ENCODE results near the gene TIPIN. TPM values are rescaled to one million over a fixed set of nuclear protein-coding genes. Genes with fewer than 3 reads are reported as not detected.

Gene TIPIN
- 2.6 and 7.4 TPM in 2 replicates for polyA plus RNA-seq
- 8.7 and 12.4 TPM in 2 replicates for polyA minus RNA-seq

- Histone ChIP-seq H3F3A (ENCODE audit: insufficient read depth, low read length, poor library complexity, severe bottlenecking) (no peaks in the 10 kb centered on the region), H3K9me2 (ENCODE audit: insufficient read depth, low read length) (no peaks in the 10 kb centered on the region), H3K36me3 (ENCODE audit: insufficient read depth, low read length) (no peaks in the 10 kb centered on the region), H3K27ac (ENCODE audit: low read length) (no peak within 1 kb of the TSS), H3K4me3 (ENCODE audit: low read length) (peak within 1 kb of the TSS; percentile 62), H3K79me2 (replicated peaks; ENCODE audit: insufficient read depth, low read length) (no peaks in the 10 kb centered on the region), H2AFZ (ENCODE audit: low read depth, low read length) (no peak within 1 kb of the TSS), H3K4me2 (ENCODE audit: low read length) (no peak within 1 kb of the TSS), H3K9me3 (ENCODE audit: low read length) (no peaks in the 10 kb centered on the region), H4K20me1 (ENCODE audit: insufficient read depth) (no peaks in the 10 kb centered on the region), H3K27me3 (ENCODE audit: insufficient read depth, low read depth, low read length) (no peaks in the 10 kb centered on the region), H3K9ac (ENCODE audit: low read length) (peak within 1 kb of the TSS; percentile 42)
- no peak for TF ChIP-seq EP300 (conservative IDR thresholded peaks at IDR 0.05; ENCODE audit: poor library complexity, severe bottlenecking)
- TF ChIP-seq TAF1 (IDR thresholded peaks at IDR 0.05; ENCODE audit: low read depth), result no peak
- no peak for TF ChIP-seq SMC3 (conservative IDR thresholded peaks at IDR 0.05; ENCODE audit: poor library complexity)
- TF ChIP-seq RAD21 (conservative IDR thresholded peaks at IDR 0.05), result no peak
- TF ChIP-seq, protein P1, sequence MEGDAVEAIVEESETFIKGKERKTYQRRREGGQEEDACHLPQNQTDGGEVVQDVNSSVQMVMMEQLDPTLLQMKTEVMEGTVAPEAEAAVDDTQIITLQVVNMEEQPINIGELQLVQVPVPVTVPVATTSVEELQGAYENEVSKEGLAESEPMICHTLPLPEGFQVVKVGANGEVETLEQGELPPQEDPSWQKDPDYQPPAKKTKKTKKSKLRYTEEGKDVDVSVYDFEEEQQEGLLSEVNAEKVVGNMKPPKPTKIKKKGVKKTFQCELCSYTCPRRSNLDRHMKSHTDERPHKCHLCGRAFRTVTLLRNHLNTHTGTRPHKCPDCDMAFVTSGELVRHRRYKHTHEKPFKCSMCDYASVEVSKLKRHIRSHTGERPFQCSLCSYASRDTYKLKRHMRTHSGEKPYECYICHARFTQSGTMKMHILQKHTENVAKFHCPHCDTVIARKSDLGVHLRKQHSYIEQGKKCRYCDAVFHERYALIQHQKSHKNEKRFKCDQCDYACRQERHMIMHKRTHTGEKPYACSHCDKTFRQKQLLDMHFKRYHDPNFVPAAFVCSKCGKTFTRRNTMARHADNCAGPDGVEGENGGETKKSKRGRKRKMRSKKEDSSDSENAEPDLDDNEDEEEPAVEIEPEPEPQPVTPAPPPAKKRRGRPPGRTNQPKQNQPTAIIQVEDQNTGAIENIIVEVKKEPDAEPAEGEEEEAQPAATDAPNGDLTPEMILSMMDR (IDR thresholded peaks at IDR 0.05; ENCODE audit: poor library complexity, severe bottlenecking), result no peak
- TF ChIP-seq POLR2AphosphoS5 (IDR thresholded peaks at IDR 0.05), result no peak
- TF ChIP-seq EZH2 (IDR thresholded peaks at IDR 0.05; ENCODE audit: borderline replicate concordance, insufficient read depth, low read length, poor library complexity, severe bottlenecking), result no peak
- no peak for TF ChIP-seq MXI1 (conservative IDR thresholded peaks at IDR 0.05; ENCODE audit: poor library complexity, severe bottlenecking)
- no peak for TF ChIP-seq REST (IDR thresholded peaks at IDR 0.05; ENCODE audit: borderline replicate concordance)
Measured at GRCh38 chr15:66356359-66357236, at the start of gene TIPIN. Gene TIPIN (minus strand): TSS chr15:66356685. CDS start chr15:66352947, 3,738 bp downstream.

GRCh38 chr15:66405615-66406014 lies 49.1 kb upstream of the TIPIN start:
- Histone ChIP-seq H3K79me2 (replicated peaks; ENCODE audit: insufficient read depth, low read length) (no peaks in the 10 kb centered on the region), H3K4me3 (ENCODE audit: low read length) (no peak overlapping the region)

More at GRCh38 chr15:66405615-66406014, 49.1 kb upstream of the TIPIN start:
- no peaks in the 10 kb centered on the region for H3K9me3 ChIP-seq (ENCODE audit: low read length)
- no peak overlapping the region for H3K4me2 ChIP-seq (ENCODE audit: low read length)
- no peaks in the 10 kb centered on the region for H3K36me3 ChIP-seq (ENCODE audit: insufficient read depth, low read length)
- no peaks in the 10 kb centered on the region for H4K20me1 ChIP-seq (ENCODE audit: insufficient read depth)
- H3K27ac ChIP-seq (ENCODE audit: low read length), result no peak overlapping the region
- no peaks in the 10 kb centered on the region for H3K27me3 ChIP-seq (ENCODE audit: insufficient read depth, low read depth, low read length)
- no peak overlapping the region for H2AFZ ChIP-seq (ENCODE audit: low read depth, low read length)
- no peaks in the 10 kb centered on the region for H3K9me2 ChIP-seq (ENCODE audit: insufficient read depth, low read length)
- TF ChIP-seq POLR2AphosphoS5 (IDR thresholded peaks at IDR 0.05), result no peak
- TF ChIP-seq, protein P1 (IDR thresholded peaks at IDR 0.05; ENCODE audit: poor library complexity, severe bottlenecking), result no peak
- no peak for TF ChIP-seq REST (IDR thresholded peaks at IDR 0.05; ENCODE audit: borderline replicate concordance)
- no peak for TF ChIP-seq RAD21 (conservative IDR thresholded peaks at IDR 0.05)
- no peak overlapping the region for H3K9ac ChIP-seq (ENCODE audit: low read length)
- H3F3A ChIP-seq (ENCODE audit: insufficient read depth, low read length, poor library complexity, severe bottlenecking), result no peaks in the 10 kb centered on the region

Measured in neural cell (in vitro differentiated cells).